H1 (cell line): ENCODE data around the gene PABPC1L2A. TPM values are rescaled to one million over a fixed set of nuclear protein-coding genes. Genes with fewer than 3 reads are reported as not detected.

Source experiments
- CTCF ChIA-PET: fragments of 300-600 bp; sonication (Branson Sonifier 250); formaldehyde crosslinking; loops from one replicate; lab custom pipeline; 2021; ENCODE audit not compliant: partially characterized antibody; lab: Charles Lee
- POLR2A ChIA-PET: fragments of 300-600 bp; sonication (Branson Sonifier 250); formaldehyde crosslinking; loops from one replicate; lab custom pipeline; 2021; ENCODE audit warnings: inconsistent platforms; ENCODE audit not compliant: partially characterized antibody; lab: Charles Lee
- DNase-seq, 2 experiments: peaks; one replicate each; pipeline versions ENCODE4 v3.0.0 to v3.0.0-alpha.2; 2010 to 2022; ENCODE audit warnings: low spot score in 2 of 2, low read depth in 1 of 2, mixed read lengths in 1 of 2
- FAIRE-seq: peaks from 2 replicates; lab custom pipeline; 2011; peaks lifted over from hg19 to GRCh38; lab: Jason Lieb, UNC
- H2AFZ ChIP-seq: 2 replicates; pipeline ENCODE4 v1.8.1; 2012; ENCODE audit warnings: low read length, inconsistent platforms
- H2AK5ac ChIP-seq: 2 replicates; pipeline ENCODE4 v1.6.1; 2013; ENCODE audit warnings: low read depth, low read length
- H2BK120ac ChIP-seq: replicated peaks from 2 replicates; pipeline ENCODE3; 2013; ENCODE audit warnings: low read depth, low read length, inconsistent platforms
- H2BK12ac ChIP-seq: 2 replicates; pipeline ENCODE4 v1.6.1; 2013; ENCODE audit warnings: low read depth, low read length
- H2BK15ac ChIP-seq: 2 replicates; pipeline ENCODE4 v1.6.1; 2013; ENCODE audit warnings: low read length
- H2BK20ac ChIP-seq: 2 replicates; pipeline ENCODE4 v1.6.1; 2013; ENCODE audit warnings: low read length
- H2BK5ac ChIP-seq: 2 replicates; pipeline ENCODE4 v1.6.1; 2013; ENCODE audit warnings: low read depth, low read length
- H3K14ac ChIP-seq: 2 replicates; pipeline ENCODE4 v1.6.1; 2013; ENCODE audit warnings: inconsistent platforms; ENCODE audit not compliant: insufficient read length
- H3K18ac ChIP-seq: 2 replicates; pipeline ENCODE4 v1.6.1; 2013; ENCODE audit warnings: low read length; ENCODE audit errors: extremely low read depth
- H3K23ac ChIP-seq: 2 replicates; pipeline ENCODE4 v1.6.1; 2013; ENCODE audit warnings: inconsistent platforms; ENCODE audit not compliant: insufficient read length
- H3K23me2 ChIP-seq: 2 replicates; pipeline ENCODE4 v1.6.1; 2013; ENCODE audit warnings: low read depth, low read length
- H3K27ac ChIP-seq: 2 replicates; pipeline ENCODE4 v1.6.1; 2011; ENCODE audit warnings: low read depth, low read length, inconsistent platforms
- H3K27me3 ChIP-seq, 4 experiments: replicated peaks in 1 of 4; 1 replicate in 1 of 4; 2 replicates in 3 of 4; pipeline versions ENCODE4 v1.6.1 to v1.8.1; 2011 to 2013; ENCODE audit warnings: low read length in 3 of 4, mild to moderate bottlenecking in 3 of 4, inconsistent platforms in 2 of 4, mixed read lengths in 2 of 4, moderate library complexity in 1 of 4; ENCODE audit not compliant: control insufficient read depth in 3 of 4, insufficient read depth in 3 of 4; ENCODE audit errors: extremely low read depth in 1 of 4
- H3K36me3 ChIP-seq, 4 experiments: 2 replicates each; pipeline versions ENCODE4 v1.6.1 to v1.8.1; 2011 to 2013; ENCODE audit warnings: mild to moderate bottlenecking in 4 of 4, low read length in 3 of 4, moderate library complexity in 2 of 4, control low read depth in 1 of 4, inconsistent platforms in 1 of 4; ENCODE audit not compliant: insufficient read depth in 4 of 4, control insufficient read depth in 2 of 4
- H3K4ac ChIP-seq: replicated peaks from 2 replicates; pipeline ENCODE3; 2013; ENCODE audit warnings: low read length, low read depth, mixed read lengths, inconsistent platforms; ENCODE audit not compliant: insufficient read length
- H3K4me1 ChIP-seq, 4 experiments: replicated peaks in 1 of 4; 1 replicate in 1 of 4; 2 replicates in 3 of 4; pipeline versions ENCODE4 v1.6.1 to v1.8.1; 2011 to 2013; ENCODE audit warnings: low read length in 3 of 4, inconsistent platforms in 2 of 4, mixed read lengths in 1 of 4; ENCODE audit not compliant: insufficient read depth in 4 of 4, control insufficient read depth in 3 of 4
- H3K4me2 ChIP-seq, 2 experiments: 2 replicates each; pipeline versions ENCODE4 v1.6.1 to v1.8.1; 2011 to 2013; ENCODE audit warnings: low read depth in 2 of 2, low read length in 2 of 2, control low read depth in 1 of 2, inconsistent platforms in 1 of 2, mild to moderate bottlenecking in 1 of 2; ENCODE audit not compliant: insufficient read depth in 1 of 2
- H3K4me3 ChIP-seq, 4 experiments: fragments of 200-600, 300-600 bp in 1 of 4; sonication (generic), shearing (Covaris generic), sonication (Bioruptor Twin) in 1 of 4; 2 replicates each; pipeline versions ENCODE4 v1.5.1 to v1.8.1; 2011 to 2016; ENCODE audit warnings: low read length in 4 of 4, low read depth in 3 of 4, control low read depth in 2 of 4, inconsistent platforms in 2 of 4, mild to moderate bottlenecking in 2 of 4, mixed read lengths in 1 of 4, moderate library complexity in 1 of 4; ENCODE audit not compliant: insufficient read depth in 2 of 4; ENCODE audit errors: extremely low read depth in 1 of 4
- H3K56ac ChIP-seq: replicated peaks from 2 replicates; pipeline ENCODE3; 2013; ENCODE audit warnings: low read depth, mild to moderate bottlenecking, mixed read lengths, low read length, inconsistent platforms; ENCODE audit not compliant: insufficient read length
- H3K79me1 ChIP-seq: 2 replicates; pipeline ENCODE4 v1.6.1; 2013; ENCODE audit warnings: low read depth, low read length, control low read depth
- H3K79me2 ChIP-seq, 2 experiments: 2 replicates each; pipeline versions ENCODE4 v1.6.1 to v1.8.1; 2012 to 2013; ENCODE audit warnings: low read length in 2 of 2, mild to moderate bottlenecking in 2 of 2, inconsistent platforms in 1 of 2; ENCODE audit not compliant: insufficient read depth in 2 of 2, control insufficient read depth in 1 of 2
- H3K9ac ChIP-seq, 4 experiments: replicated peaks in 1 of 4; 1 replicate in 1 of 4; 2 replicates in 3 of 4; pipeline versions ENCODE4 v1.6.1 to v1.8.1; 2011 to 2013; ENCODE audit warnings: low read depth in 3 of 4, low read length in 3 of 4, control low read depth in 2 of 4, mild to moderate bottlenecking in 2 of 4, moderate library complexity in 2 of 4, inconsistent platforms in 1 of 4; ENCODE audit errors: extremely low read depth in 1 of 4
- H3K9me3 ChIP-seq, 2 experiments: 2 replicates each; pipeline versions ENCODE4 v1.6.1 to v1.8.1; 2012 to 2013; ENCODE audit warnings: mild to moderate bottlenecking in 2 of 2, moderate library complexity in 2 of 2, control low read depth in 1 of 2, inconsistent platforms in 1 of 2, low read depth in 1 of 2, low read length in 1 of 2, mixed read lengths in 1 of 2; ENCODE audit not compliant: insufficient read depth in 2 of 2
- H4K20me1 ChIP-seq, 2 experiments: replicated peaks in 1 of 2; 2 replicates each; pipeline versions ENCODE3 to v1.8.1; 2011 to 2013; ENCODE audit warnings: inconsistent platforms in 2 of 2, low read length in 2 of 2, mild to moderate bottlenecking in 1 of 2; ENCODE audit not compliant: insufficient read depth in 2 of 2, control insufficient read depth in 1 of 2
- H4K5ac ChIP-seq: 2 replicates; pipeline ENCODE4 v1.6.1; 2013; ENCODE audit warnings: low read length, low read depth, mixed read lengths, inconsistent platforms; ENCODE audit not compliant: insufficient read length
- H4K8ac ChIP-seq: 2 replicates; pipeline ENCODE4 v1.8.0; 2013; ENCODE audit warnings: mild to moderate bottlenecking, moderate library complexity, low read length, inconsistent platforms; ENCODE audit not compliant: insufficient read depth; ENCODE audit errors: extremely low read depth
- H4K91ac ChIP-seq: replicated peaks from 2 replicates; pipeline ENCODE3; 2013; ENCODE audit warnings: low read length, mixed read lengths, inconsistent platforms; ENCODE audit not compliant: insufficient read length
- KDM4A ChIP-seq: IDR thresholded peaks from one replicate; pipeline ENCODE4 v1.7.1; 2012; ENCODE audit warnings: low read depth, mild to moderate bottlenecking, moderate library complexity, low read length, inconsistent platforms; ENCODE audit not compliant: severe bottlenecking
- TAF1 ChIP-seq: IDR thresholded peaks from 2 replicates; pipeline ENCODE4 v1.6.1; 2011; ENCODE audit warnings: mild to moderate bottlenecking, low read depth, low read length
- ZNF274 ChIP-seq: IDR thresholded peaks from 2 replicates; pipeline ENCODE4 v1.7.0; 2012; ENCODE audit warnings: low read length, borderline replicate concordance; ENCODE audit errors: extremely low read depth
- WGBS, 2 experiments: shearing (Covaris generic) in 1 of 2; methylation state at CpG; one replicate each; pipeline versions ENCODE4 v1.1.6 to v1.1.7; 2013 to 2015; ENCODE audit warnings: low lambda C conversion rate in 2 of 2, mixed read lengths in 2 of 2, inconsistent platforms in 1 of 2, low coverage in 1 of 2, missing lambda C conversion rate in 1 of 2; ENCODE audit not compliant: insufficient replicate concordance in 2 of 2, insufficient coverage in 1 of 2, insufficient read length in 1 of 2; ENCODE audit errors: extremely low coverage in 1 of 2, missing lambda C conversion rate in 1 of 2; 5-methylcytosine and 5-hydroxymethylcytosine counted together
- polyA plus RNA-seq, 7 experiments: library from polyadenylated mRNA; depleted of rRNA in 3 of 7; stranded (reverse) in 5 of 7; unstranded in 2 of 7; fragments of >200 nt in 5 of 7; fragments of 200-250 nt in 2 of 7; gene quantifications; 1 replicate in 5 of 7; 2 replicates in 1 of 7; 4 replicates in 1 of 7; pipeline versions ENCODE4 v1.2.1 to v1.2.3, GENCODE V29; 2011 to 2013; ENCODE audit warnings: missing spikeins in 2 of 7, mixed read lengths in 2 of 7
- total RNA-seq: library from RNA; stranded (reverse); fragmentation: NEBNext Ultra II Directional; extraction: Animal tissue kit (Norgen Biotek cat#: 25700); gene quantifications from 2 replicates; pipeline ENCODE4 v1.2.1, GENCODE V29; 2021

Gene PABPC1L2A
- total and polyA plus RNA-seq, 2 of the 8 experiments (the other 6 are each of a cell fraction or from before 2014, with no cell fraction given), result 0.32 to 0.83 TPM

DNA sequence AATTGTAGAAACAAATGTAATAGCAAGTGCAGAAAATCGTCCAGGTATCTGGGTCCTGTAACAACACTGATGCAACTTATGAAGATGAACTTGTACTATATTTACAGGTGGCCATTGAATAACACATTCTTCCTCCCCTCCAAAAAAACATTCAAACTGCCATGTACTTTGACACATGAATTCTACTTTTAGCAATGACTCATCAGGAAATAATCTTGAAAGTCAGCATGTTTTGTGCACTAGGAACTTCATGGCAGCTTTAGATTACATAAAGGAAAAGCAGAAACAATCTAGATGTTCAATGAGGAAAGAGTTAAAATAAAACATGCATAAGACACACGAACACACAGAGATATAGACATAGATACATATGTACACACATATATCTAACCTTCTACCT lies 2.5 kb downstream of the PABPC1L2A start:
- ChIA-PET POLR2A (no interaction called here), CTCF (no interaction called here)
- Histone ChIP-seq H2BK20ac (no peak overlapping the region), H2BK5ac (no peak overlapping the region), H2BK12ac (no peak overlapping the region), H2AK5ac (no peak overlapping the region), H3K56ac (no peak overlapping the region), H3K4me3 (no peak overlapping the region), H3K23me2 (no peaks in the 10 kb centered on the region), H3K18ac (no peak overlapping the region), H3K23ac (no peak overlapping the region), H3K4me1 (no peaks in the 10 kb centered on the region), H3K9ac (no peak overlapping the region), H4K8ac (no peak overlapping the region), H3K27ac (no peak overlapping the region), H3K9me3 (no peaks in the 10 kb centered on the region), H3K36me3 (no peaks in the 10 kb centered on the region), H4K91ac (no peak overlapping the region), H3K79me2 (no peaks in the 10 kb centered on the region), H3K27me3 (peaks cover 0 to 3% (median 3%) of the 10 kb centered on the region in 4 experiments; a peak in 3 of 7 replicates), H3K4ac (no peak overlapping the region), H2BK120ac (no peak overlapping the region), H3K4me2 (no peak overlapping the region), H2BK15ac (no peak overlapping the region), H3K79me1 (no peaks in the 10 kb centered on the region), H2AFZ (no peak overlapping the region), H4K20me1 (no peaks in the 10 kb centered on the region), H3K14ac (no peak overlapping the region), H4K5ac (no peak overlapping the region)
- TF ChIP-seq ZNF274, result no peak
- TF ChIP-seq TAF1, result no peak
- no peak for TF ChIP-seq KDM4A
- no peak for FAIRE-seq
- 60% methylated on average over 2 of the region's 2 CpGs; no CpG with 5 or more reads in 1 of the 2 experiments for whole genome bisulfite sequencing, 2 experiments
- DNase-seq, result no peak
